HepG2 (cell line): ENCODE measurements around the gene TPI1. TPM values are rescaled to one million over a fixed set of nuclear protein-coding genes. Genes with fewer than 3 reads are reported as not detected.
A peak's percentile ranks its signal among the peaks of the same experiment; 100 is the strongest.

Experiments
- ATF2 ChIP-seq: sonication (generic); formaldehyde crosslinking; IDR thresholded peaks from 2 replicates; pipeline ENCODE4 v1.4.0; 2020; ENCODE audit warnings: missing genetic modification reagents
- ATF6 ChIP-seq: sonication (generic); formaldehyde crosslinking; conservative IDR thresholded peaks from 2 replicates; pipeline ENCODE4 v1.4.0; 2020; ENCODE audit warnings: missing genetic modification reagents
- KDM2A ChIP-seq: sonication (generic); formaldehyde crosslinking; IDR thresholded peaks from 2 replicates; pipeline ENCODE4 v1.4.0; 2020; ENCODE audit warnings: low read depth, missing genetic modification reagents, borderline replicate concordance
- NFKB2 ChIP-seq: sonication (generic); formaldehyde crosslinking; IDR thresholded peaks from 2 replicates; pipeline ENCODE4 v1.4.0; 2020; ENCODE audit warnings: missing genetic modification reagents, borderline replicate concordance
- POLR2A ChIP-seq, 2 experiments: IDR thresholded peaks; 2 replicates each; pipeline ENCODE4 v1.6.1; 2011; ENCODE audit warnings: low read depth in 2 of 2, low read length in 2 of 2, mild to moderate bottlenecking in 1 of 2, moderate library complexity in 1 of 2; ENCODE audit not compliant: insufficient read depth in 1 of 2
- SNRNP70 ChIP-seq: fragments of 200-400 bp; formaldehyde crosslinking; IDR thresholded peaks from 2 replicates; pipeline ENCODE4 v1.6.1; 2017; ENCODE audit warnings: mild to moderate bottlenecking, low read depth, low read length, moderate library complexity
- ZEB1 ChIP-seq: IDR thresholded peaks from 2 replicates; pipeline ENCODE4 v1.6.1; 2012; ENCODE audit warnings: mild to moderate bottlenecking, low read depth, inconsistent platforms; ENCODE audit not compliant: insufficient replicate concordance
- ZNF253 ChIP-seq: sonication (generic); formaldehyde crosslinking; IDR thresholded peaks from 2 replicates; pipeline ENCODE4 v1.8.0; 2022; ENCODE audit warnings: mild to moderate bottlenecking, missing genetic modification reagents, borderline replicate concordance
- ZNF282 ChIP-seq: fragments of 450-650 bp; IDR thresholded peaks from 2 replicates; pipeline ENCODE4 v1.6.1; 2018; ENCODE audit not compliant: partially characterized antibody
- ZNF331 ChIP-seq: sonication (generic); formaldehyde crosslinking; IDR thresholded peaks from 2 replicates; pipeline ENCODE4 v1.4.0; 2020; ENCODE audit warnings: missing genetic modification reagents
- ZNF598 ChIP-seq: sonication (generic); formaldehyde crosslinking; IDR thresholded peaks from 2 replicates; pipeline ENCODE4 v1.5.1; 2020; ENCODE audit warnings: mild to moderate bottlenecking, missing genetic modification reagents, borderline replicate concordance
- ZNF652 ChIP-seq: IDR thresholded peaks from 2 replicates; pipeline ENCODE4 v1.6.1; 2016; ENCODE audit warnings: low read depth, borderline replicate concordance
- ZNF670 ChIP-seq: sonication (generic); formaldehyde crosslinking; IDR thresholded peaks from 2 replicates; pipeline ENCODE4 v1.8.0; 2022; ENCODE audit warnings: mild to moderate bottlenecking, missing genetic modification reagents, borderline replicate concordance
- ZNF720 ChIP-seq: sonication (generic); formaldehyde crosslinking; IDR thresholded peaks from 2 replicates; pipeline ENCODE4 v1.4.0; 2020; ENCODE audit warnings: missing genetic modification reagents
- ZNF770 ChIP-seq: sonication (generic); formaldehyde crosslinking; IDR thresholded peaks from 2 replicates; pipeline ENCODE4 v1.5.0; 2020; ENCODE audit warnings: mild to moderate bottlenecking, missing genetic modification reagents
- polyA plus RNA-seq, 8 experiments: library from polyadenylated mRNA; depleted of rRNA in 3 of 8; stranded (reverse) in 7 of 8; unstranded in 1 of 8; fragments of >200 nt; fragmentation: Illumina TruSeq in 4 of 8; extraction: Trizol in 4 of 8; gene quantifications; 2 replicates each; pipeline versions ENCODE4 v1.2.1 to v1.2.3, GENCODE V29; 2011 to 2016; ENCODE audit warnings: low read depth in 4 of 8, missing spikeins in 1 of 8, mixed read lengths in 1 of 8; ENCODE audit not compliant: insufficient read depth in 1 of 8
- total RNA-seq, 5 experiments: library from RNA; depleted of rRNA; stranded (reverse); fragments of >200 nt; fragmentation: Illumina TruSeq; extraction: Trizol; gene quantifications; 2 replicates each; pipeline ENCODE4 v1.2.3, GENCODE V29; 2016; ENCODE audit warnings: low read depth in 1 of 5
- TF ChIP-seq, protein P1 (sequence below): sonication (generic); formaldehyde crosslinking; conservative IDR thresholded peaks from 2 replicates; pipeline ENCODE4 v1.8.1; 2023; ENCODE audit warnings: missing genetic modification reagents
- TF ChIP-seq, protein P2 (sequence below): sonication (generic); formaldehyde crosslinking; IDR thresholded peaks from 2 replicates; pipeline ENCODE4 v1.8.1; 2023; ENCODE audit warnings: mild to moderate bottlenecking, missing genetic modification reagents, borderline replicate concordance
- TF ChIP-seq, protein P3 (sequence below), 2 experiments: sonication (generic) in 1 of 2; formaldehyde crosslinking in 1 of 2; IDR thresholded peaks; 2 replicates each; pipeline versions ENCODE4 v1.5.1 to v1.6.1; 2011 to 2020; ENCODE audit warnings: borderline replicate concordance in 1 of 2, low read depth in 1 of 2, low read length in 1 of 2, mild to moderate bottlenecking in 1 of 2, missing genetic modification reagents in 1 of 2, moderate library complexity in 1 of 2

The TPI1 gene
- total and polyA plus RNA-seq, 2 of the 13 experiments (the other 11 are each of a cell fraction or from before 2014, with no cell fraction given), result 945 to 2,535 TPM

DNA sequence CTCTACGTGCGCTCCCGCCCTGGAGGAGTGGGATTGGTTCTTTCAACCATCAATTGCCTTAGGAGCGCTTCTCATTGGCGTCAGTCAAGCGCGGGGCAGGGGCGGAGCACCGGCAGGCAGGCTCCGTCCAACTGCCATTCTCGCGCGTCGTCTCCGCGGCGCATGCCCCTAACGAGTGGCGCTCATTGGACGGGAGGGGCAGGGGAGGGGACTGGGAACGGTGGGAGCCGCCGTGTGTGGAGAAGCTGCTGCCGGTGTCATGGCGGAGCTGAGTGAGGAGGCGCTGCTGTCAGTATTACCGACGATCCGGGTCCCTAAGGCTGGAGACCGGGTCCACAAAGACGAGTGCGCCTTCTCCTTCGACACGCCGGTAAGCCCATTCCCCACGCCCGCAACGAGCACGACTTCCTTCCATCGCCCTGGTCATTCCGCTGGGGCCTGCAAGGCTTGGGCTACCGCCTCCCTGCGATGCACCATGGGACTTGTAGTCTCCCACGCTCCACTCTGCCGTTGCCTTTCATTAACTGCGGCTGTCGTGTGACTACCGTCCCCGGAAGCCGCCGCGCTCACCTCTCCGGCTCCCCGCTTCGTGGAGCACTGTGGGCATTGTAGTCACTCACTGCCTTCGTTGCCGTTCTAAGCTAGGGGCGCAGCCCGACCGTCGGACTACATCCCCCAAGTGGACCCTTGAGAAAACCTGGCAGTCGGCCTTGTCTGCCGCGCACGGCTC, 15.2 kb upstream of the TPI1 start, which contains the start of gene USP5 (continued):
- TF ChIP-seq ZNF770 (CRISPR knock-in tag), result 0 out of 2 replicates have a peak, but pooled peaks have one; percentile 19
- peak; percentile 89; the same call in 1 of the 2 replicates for TF ChIP-seq NFKB2
- TF ChIP-seq POLR2A (IDR thresholded peaks at IDR 0.05; ENCODE audit: insufficient read depth in 1 of 2, low read depth in 2 of 2, low read length in 2 of 2), result peak; percentile 70 to 90
- TF ChIP-seq ATF6 (CRISPR knock-in tag), result no peak
- 0 out of 2 replicates have a peak, but pooled peaks have one; percentile 23 for TF ChIP-seq ZNF331 (CRISPR knock-in tag)
- TF ChIP-seq ZNF598, result 0 out of 2 replicates have a peak, but pooled peaks have one; percentile 6
- TF ChIP-seq ZNF670 (CRISPR knock-in tag), result no peak
- no peak for TF ChIP-seq ZNF652 (CRISPR knock-in tag)
- TF ChIP-seq KDM2A, result peak; percentile 6; the same call in 1 of the 2 replicates
- TF ChIP-seq ZNF253 (CRISPR knock-in tag), result no peak
- TF ChIP-seq, protein P1, sequence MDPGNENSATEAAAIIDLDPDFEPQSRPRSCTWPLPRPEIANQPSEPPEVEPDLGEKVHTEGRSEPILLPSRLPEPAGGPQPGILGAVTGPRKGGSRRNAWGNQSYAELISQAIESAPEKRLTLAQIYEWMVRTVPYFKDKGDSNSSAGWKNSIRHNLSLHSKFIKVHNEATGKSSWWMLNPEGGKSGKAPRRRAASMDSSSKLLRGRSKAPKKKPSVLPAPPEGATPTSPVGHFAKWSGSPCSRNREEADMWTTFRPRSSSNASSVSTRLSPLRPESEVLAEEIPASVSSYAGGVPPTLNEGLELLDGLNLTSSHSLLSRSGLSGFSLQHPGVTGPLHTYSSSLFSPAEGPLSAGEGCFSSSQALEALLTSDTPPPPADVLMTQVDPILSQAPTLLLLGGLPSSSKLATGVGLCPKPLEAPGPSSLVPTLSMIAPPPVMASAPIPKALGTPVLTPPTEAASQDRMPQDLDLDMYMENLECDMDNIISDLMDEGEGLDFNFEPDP (CRISPR knock-in tag), result no peak
- TF ChIP-seq ZNF720 (CRISPR knock-in tag), result no peak
- TF ChIP-seq, protein P2, sequence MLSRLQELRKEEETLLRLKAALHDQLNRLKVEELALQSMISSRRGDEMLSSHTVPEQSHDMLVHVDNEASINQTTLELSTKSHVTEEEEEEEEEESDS (CRISPR knock-in tag), result 0 out of 2 replicates have a peak, but pooled peaks have one; percentile 36
- no peak for TF ChIP-seq ZNF282
- TF ChIP-seq SNRNP70, result no peak
- TF ChIP-seq, protein P3, sequence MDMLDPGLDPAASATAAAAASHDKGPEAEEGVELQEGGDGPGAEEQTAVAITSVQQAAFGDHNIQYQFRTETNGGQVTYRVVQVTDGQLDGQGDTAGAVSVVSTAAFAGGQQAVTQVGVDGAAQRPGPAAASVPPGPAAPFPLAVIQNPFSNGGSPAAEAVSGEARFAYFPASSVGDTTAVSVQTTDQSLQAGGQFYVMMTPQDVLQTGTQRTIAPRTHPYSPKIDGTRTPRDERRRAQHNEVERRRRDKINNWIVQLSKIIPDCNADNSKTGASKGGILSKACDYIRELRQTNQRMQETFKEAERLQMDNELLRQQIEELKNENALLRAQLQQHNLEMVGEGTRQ (IDR thresholded peaks at IDR 0.05; ENCODE audit: low read depth, low read length), result no peak; the same call in 1 of the 2 replicates
- TF ChIP-seq, protein P3 (CRISPR knock-in tag; IDR thresholded peaks at IDR 0.05; ENCODE audit: borderline replicate concordance), result peak; percentile 73
- TF ChIP-seq ATF2, result no peak
- TF ChIP-seq ZEB1, result no peak
